T-cell (primary cell): ENCODE data around the gene HSP90AB1. TPM values are rescaled to one million over a fixed set of nuclear protein-coding genes. Genes with fewer than 3 reads are reported as not detected.

Experiments
- ATAC-seq, 4 experiments: fragments of 200-7000 bp in 3 of 4; fragments of 150-1000 bp in 1 of 4; cut with Tn5 transposase; replicated peaks in 1 of 4; 1 replicate in 3 of 4; 2 replicates in 1 of 4; pipeline ENCODE4 v1.10.0; 2021; ENCODE audit warnings: moderate library complexity in 3 of 4, mild to moderate bottlenecking in 2 of 4, moderate number of reproducible peaks in 1 of 4
- CTCF ChIA-PET, 2 donors: fragments of 300-600 bp; sonication (Branson Sonifier 250); formaldehyde crosslinking; loops; one replicate each; lab custom pipeline; 2022; ENCODE audit warnings: antibody characterized with exemption in 2 of 2; lab: Charles Lee
- POLR2A ChIA-PET, 2 donors: fragments of 300-600 bp; sonication (Branson Sonifier 250); formaldehyde crosslinking; loops; one replicate each; lab custom pipeline; 2022; ENCODE audit warnings: antibody characterized with exemption in 2 of 2; lab: Charles Lee
- DNase-seq, 35 experiments: peaks; one replicate each; pipeline versions ENCODE4 v3.0.0 to v3.0.0-alpha.2; 2013 to 2023
- H3K27ac ChIP-seq: one replicate; pipeline ENCODE4 v1.5.1; 2013; ENCODE audit warnings: low read length
- H3K27me3 ChIP-seq, 2 experiments: replicated peaks in 1 of 2; 1 replicate in 1 of 2; 2 replicates in 1 of 2; pipeline versions ENCODE4 v1.6.1 to v1.7.0; 2013; ENCODE audit warnings: low read length in 1 of 2, mixed read lengths in 1 of 2; ENCODE audit not compliant: control insufficient read depth in 2 of 2, insufficient read depth in 2 of 2; ENCODE audit errors: extremely low read depth in 1 of 2
- H3K36me3 ChIP-seq, 2 donors: 1 replicate in 1 of 2; 2 replicates in 1 of 2; pipeline versions ENCODE4 v1.6.1 to v1.7.0; 2013; ENCODE audit warnings: low read length in 1 of 2; ENCODE audit not compliant: control insufficient read depth in 2 of 2, insufficient read depth in 1 of 2; ENCODE audit errors: extremely low read depth in 1 of 2
- H3K4me1 ChIP-seq, 2 experiments: 1 replicate in 1 of 2; 2 replicates in 1 of 2; pipeline versions ENCODE4 v1.6.1 to v1.7.0; 2013; ENCODE audit warnings: low read length in 2 of 2, mixed read lengths in 1 of 2; ENCODE audit not compliant: insufficient read depth in 2 of 2, control insufficient read depth in 1 of 2; ENCODE audit errors: extremely low read depth in 1 of 2
- H3K4me3 ChIP-seq, 2 donors: 1 replicate in 1 of 2; 2 replicates in 1 of 2; pipeline versions ENCODE4 v1.5.1 to v1.7.0; 2013; ENCODE audit warnings: mild to moderate bottlenecking in 2 of 2, low read length in 1 of 2, moderate library complexity in 1 of 2; ENCODE audit not compliant: control insufficient read depth in 1 of 2; ENCODE audit errors: extremely low read depth in 1 of 2
- H3K9me3 ChIP-seq: 2 replicates; pipeline ENCODE4 v1.7.0; 2013
- H3K27ac Mint-ChIP-seq, 2 donors: one replicate each; pipeline ENCODE4 v1.8.0; 2020 to 2021; ENCODE audit warnings: mild to moderate bottlenecking in 2 of 2, mixed read lengths in 2 of 2
- H3K27me3 Mint-ChIP-seq, 2 donors: one replicate each; pipeline ENCODE4 v1.8.0; 2021 to 2022; ENCODE audit warnings: mixed read lengths in 2 of 2
- H3K36me3 Mint-ChIP-seq: one replicate; pipeline ENCODE4 v1.8.0; 2021; ENCODE audit warnings: mixed read lengths
- H3K4me1 Mint-ChIP-seq, 3 donors: one replicate each; pipeline ENCODE4 v1.8.0; 2020 to 2022; ENCODE audit warnings: mixed read lengths in 3 of 3, mild to moderate bottlenecking in 1 of 3
- H3K4me3 Mint-ChIP-seq, 3 donors: one replicate each; pipeline ENCODE4 v1.8.0; 2020 to 2022; ENCODE audit warnings: mild to moderate bottlenecking in 3 of 3, mixed read lengths in 3 of 3, moderate library complexity in 3 of 3
- H3K9me3 Mint-ChIP-seq, 3 donors: one replicate each; pipeline ENCODE4 v1.8.0; 2020 to 2022; ENCODE audit warnings: mixed read lengths in 3 of 3
- WGBS: methylation state at CpG from one replicate; pipeline ENCODE4 v1.1.5; 2013; ENCODE audit warnings: missing lambda C conversion rate; ENCODE audit not compliant: insufficient coverage; 5-methylcytosine and 5-hydroxymethylcytosine counted together
- total RNA-seq, 35 experiments: library from RNA in 6 of 35; stranded (reverse) in 6 of 35; fragments of 120-200 nt in 1 of 35; gene quantifications; one replicate each; pipeline versions ENCODE4 v1.2.1 to v1.2.4 and lab custom pipeline; 2013 to 2026

The HSP90AB1 gene
- total RNA-seq, 5 donors from 2014 or later (not counting 1 experiment from before 2014, with no cell fraction given), result 394 to 454 (median 404) TPM

DNA sequence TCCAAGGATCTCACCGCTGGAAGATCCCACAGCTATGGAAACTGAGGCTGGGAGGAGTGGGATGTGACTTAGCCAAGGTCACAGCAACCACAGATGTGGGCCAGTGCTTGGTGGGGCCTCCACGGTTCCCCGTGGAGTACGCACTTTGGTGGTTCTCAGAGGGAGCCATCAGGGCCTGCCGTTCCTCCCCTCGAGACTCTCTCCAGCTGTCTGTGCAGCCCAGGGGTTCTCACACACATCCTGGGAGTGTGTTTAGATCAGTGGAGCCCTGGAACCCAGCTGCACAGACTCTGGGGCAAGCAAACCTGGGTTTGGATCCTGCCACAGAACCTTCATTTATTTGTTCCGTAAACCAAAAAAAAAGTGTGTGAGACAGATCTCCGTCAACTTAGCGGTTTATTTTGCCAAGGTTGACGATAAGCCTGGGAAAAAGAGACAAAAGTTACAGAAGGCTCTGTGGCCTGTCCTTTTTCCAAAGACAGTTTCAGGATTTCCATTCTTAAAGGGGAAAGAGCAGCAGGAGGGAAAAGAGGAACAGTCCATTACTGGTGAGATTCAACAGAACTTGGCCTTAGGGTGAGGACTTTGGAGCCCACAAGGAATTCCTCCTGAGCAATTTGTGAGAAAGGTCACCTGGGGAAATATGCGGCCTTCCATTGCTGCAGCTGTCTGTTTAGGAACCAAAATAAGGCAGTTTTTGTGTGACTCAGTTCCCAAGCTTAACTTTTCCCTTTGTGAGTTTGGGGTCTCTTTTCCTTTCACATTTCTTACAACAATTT is 43.7 kb upstream of the HSP90AB1 start:
- WGBS, result 91% methylated on average over 8 of the region's 11 CpGs
- Mint-ChIP-seq H3K27me3 (peaks cover 0 to 4% of the 10 kb centered on the region in 2 donors), H3K4me3 (no peak overlapping the region), H3K4me1 (no peaks in the 10 kb centered on the region), H3K27ac (no peak overlapping the region), H3K9me3 (no peaks in the 10 kb centered on the region), H3K36me3 (no peaks in the 10 kb centered on the region)
- DNase-seq (no peak), ATAC-seq (no peak)
- Histone ChIP-seq H3K9me3 (no peaks in the 10 kb centered on the region), H3K36me3 (no peaks in the 10 kb centered on the region), H3K4me3 (no peak overlapping the region), H3K4me1 (no peaks in the 10 kb centered on the region), H3K27me3 (peaks cover 0 to 28% of the 10 kb centered on the region in 2 experiments), H3K27ac (no peak overlapping the region)
- ChIA-PET POLR2A (no interaction called here), CTCF (interaction anchor here in 1 of 2 donors (0.6 kb wide), 1 partner anchor 41 kb away, joined by 4 read pairs; no protein-coding TSS in a partner anchor)

DNA sequence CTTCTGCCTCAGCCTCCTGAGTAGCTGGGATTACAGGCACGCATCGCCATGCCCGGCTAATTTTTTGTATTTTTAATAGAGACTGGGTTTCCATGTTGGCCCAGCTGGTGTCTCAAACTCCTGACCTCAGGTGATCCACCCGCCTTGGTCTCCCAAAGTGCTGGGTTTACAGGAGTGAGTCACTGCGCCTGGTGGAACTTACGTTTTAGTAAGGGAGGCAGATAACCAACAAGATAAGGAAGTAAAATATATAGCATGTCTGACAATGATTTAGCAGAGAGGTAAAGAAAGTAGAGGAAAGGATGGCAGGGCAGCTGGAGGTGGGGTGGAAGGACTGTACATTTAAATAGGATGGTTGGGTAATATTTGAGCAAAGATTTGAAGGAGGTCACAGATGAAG is 42.9 kb upstream of the HSP90AB1 start:
- H3K27ac Mint-ChIP-seq, result no peak overlapping the region
- H3K27me3 Mint-ChIP-seq, result peaks cover 0 to 4% of the 10 kb centered on the region in 2 donors
- Histone ChIP-seq H3K27me3 (peaks cover 0 to 28% of the 10 kb centered on the region in 2 experiments), H3K36me3 (no peaks in the 10 kb centered on the region), H3K9me3 (no peaks in the 10 kb centered on the region), H3K27ac (no peak overlapping the region), H3K4me1 (no peaks in the 10 kb centered on the region), H3K4me3 (no peak overlapping the region)
- no peak overlapping the region for H3K4me3 Mint-ChIP-seq
- no peaks in the 10 kb centered on the region for H3K9me3 Mint-ChIP-seq
- no peaks in the 10 kb centered on the region for H3K4me1 Mint-ChIP-seq
- no peaks in the 10 kb centered on the region for H3K36me3 Mint-ChIP-seq
- ChIA-PET POLR2A (no interaction called here), CTCF (no interaction called here)
- DNase-seq (no peak), ATAC-seq (no peak)
- 87% methylated on average over 5 of the region's 6 CpGs for WGBS

DNA sequence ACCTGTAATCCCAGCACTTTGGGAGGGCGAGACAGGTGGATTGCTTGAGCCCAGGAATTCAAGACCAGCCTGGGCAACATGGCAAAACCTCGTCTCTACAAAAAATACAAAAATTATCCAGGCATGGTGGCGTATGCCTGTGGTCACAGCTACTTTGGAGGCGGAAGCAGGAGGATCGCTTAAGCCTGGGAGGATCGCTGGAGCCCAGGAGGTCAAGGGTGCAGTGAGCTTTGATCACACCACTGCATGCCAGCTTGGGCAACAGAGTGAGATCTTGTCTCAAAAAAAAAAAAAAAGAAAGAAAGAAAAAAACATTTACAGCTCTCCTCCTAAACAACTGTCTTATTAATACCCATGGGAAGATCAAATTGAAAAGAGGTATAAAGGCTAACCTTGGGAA is 38.9 kb upstream of the HSP90AB1 start:
- Mint-ChIP-seq H3K9me3 (no peaks in the 10 kb centered on the region), H3K27ac (no peak overlapping the region), H3K36me3 (no peaks in the 10 kb centered on the region), H3K4me1 (no peaks in the 10 kb centered on the region), H3K27me3 (peaks cover 2 to 3% of the 10 kb centered on the region in 2 donors), H3K4me3 (no peak overlapping the region)
- ChIA-PET POLR2A (interaction anchor here in 1 of 2 donors (0.7 kb wide), 1 partner anchor 14 kb away, joined by 4 read pairs; no protein-coding TSS in a partner anchor), CTCF (no interaction called here)
- Histone ChIP-seq H3K27ac (no peak overlapping the region), H3K27me3 (peaks cover 0 to 19% of the 10 kb centered on the region in 2 experiments), H3K9me3 (no peaks in the 10 kb centered on the region), H3K4me3 (no peak overlapping the region), H3K4me1 (no peaks in the 10 kb centered on the region), H3K36me3 (no peaks in the 10 kb centered on the region)
- no peak for DNase-seq
- ATAC-seq, result no peak
- WGBS, result 50% methylated on average over 1 of the region's 6 CpGs

DNA sequence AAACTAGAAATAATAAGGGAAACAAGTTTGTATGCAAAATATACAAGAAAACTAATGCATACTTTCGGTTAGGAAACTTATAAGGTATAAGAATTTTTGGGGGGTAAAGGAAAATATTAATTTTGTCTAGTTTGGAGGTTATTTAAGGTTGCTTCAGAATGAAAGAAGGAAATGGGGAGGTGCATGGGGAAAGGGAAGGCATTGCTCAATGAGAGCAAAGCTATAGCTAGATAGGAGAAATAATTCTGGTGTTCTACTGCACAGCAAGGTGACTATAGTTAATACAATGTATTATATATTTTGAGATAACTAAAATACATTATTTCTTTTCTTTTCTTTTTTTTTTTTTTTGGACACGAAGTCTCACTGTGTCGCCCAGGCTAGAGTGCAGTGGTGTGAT is 35.6 kb upstream of the HSP90AB1 start:
- no peaks in the 10 kb centered on the region for H3K4me1 Mint-ChIP-seq
- no peaks in the 10 kb centered on the region for H3K36me3 Mint-ChIP-seq
- Histone ChIP-seq H3K4me3 (no peak overlapping the region), H3K9me3 (no peaks in the 10 kb centered on the region), H3K36me3 (no peaks in the 10 kb centered on the region), H3K27ac (no peak overlapping the region), H3K27me3 (peaks cover 0 to 17% of the 10 kb centered on the region in 2 experiments), H3K4me1 (no peaks in the 10 kb centered on the region)
- peaks cover 0 to 3% of the 10 kb centered on the region in 2 donors for H3K27me3 Mint-ChIP-seq
- DNase-seq, result no peak
- H3K4me3 Mint-ChIP-seq, result no peak overlapping the region
- ATAC-seq, result no peak
- 71% methylated on average over 1 of the region's 3 CpGs for WGBS
- ChIA-PET CTCF (no interaction called here), POLR2A (no interaction called here)
- no peaks in the 10 kb centered on the region for H3K9me3 Mint-ChIP-seq
- no peak overlapping the region for H3K27ac Mint-ChIP-seq

DNA sequence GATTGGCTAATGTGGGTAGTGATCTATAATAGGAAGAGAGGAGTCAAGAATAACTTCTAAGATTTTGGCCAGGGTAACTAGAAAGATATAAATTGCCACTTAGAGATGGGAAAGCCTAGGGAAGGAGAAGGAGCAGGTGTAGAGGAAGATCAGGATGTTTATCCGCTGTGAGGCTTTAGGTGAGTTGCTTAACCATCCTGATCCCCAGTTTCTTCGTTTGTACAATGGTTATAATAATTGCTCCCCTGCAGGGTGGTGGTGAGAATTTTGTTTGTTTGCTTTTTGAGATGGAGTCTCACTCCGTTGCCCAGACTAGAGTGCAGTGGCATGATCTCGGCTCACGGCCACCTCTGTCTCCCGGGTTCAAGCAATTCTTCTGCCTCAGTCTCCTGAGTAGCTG is 32.6 kb upstream of the HSP90AB1 start:
- Mint-ChIP-seq H3K27me3 (peaks cover 3 to 14% of the 10 kb centered on the region in 2 donors), H3K36me3 (no peaks in the 10 kb centered on the region), H3K9me3 (no peaks in the 10 kb centered on the region), H3K27ac (no peak overlapping the region), H3K4me3 (no peak overlapping the region), H3K4me1 (peaks cover 4 to 10% (median 7%) of the 10 kb centered on the region in 3 donors)
- H3K4me1 ChIP-seq, result peaks cover 2 to 7% of the 10 kb centered on the region in 2 experiments
- DNase-seq, result no peak
- 82% methylated on average over 5 of the region's 6 CpGs for WGBS
- ChIA-PET CTCF (no interaction called here), POLR2A (no interaction called here)
- ATAC-seq, result no peak
- no peaks in the 10 kb centered on the region for H3K36me3 ChIP-seq
- H3K4me3 ChIP-seq, result no peak overlapping the region
- H3K27ac ChIP-seq, result no peak overlapping the region
- peaks cover 0 to 40% of the 10 kb centered on the region in 2 experiments for H3K27me3 ChIP-seq
- H3K9me3 ChIP-seq, result no peaks in the 10 kb centered on the region

DNA sequence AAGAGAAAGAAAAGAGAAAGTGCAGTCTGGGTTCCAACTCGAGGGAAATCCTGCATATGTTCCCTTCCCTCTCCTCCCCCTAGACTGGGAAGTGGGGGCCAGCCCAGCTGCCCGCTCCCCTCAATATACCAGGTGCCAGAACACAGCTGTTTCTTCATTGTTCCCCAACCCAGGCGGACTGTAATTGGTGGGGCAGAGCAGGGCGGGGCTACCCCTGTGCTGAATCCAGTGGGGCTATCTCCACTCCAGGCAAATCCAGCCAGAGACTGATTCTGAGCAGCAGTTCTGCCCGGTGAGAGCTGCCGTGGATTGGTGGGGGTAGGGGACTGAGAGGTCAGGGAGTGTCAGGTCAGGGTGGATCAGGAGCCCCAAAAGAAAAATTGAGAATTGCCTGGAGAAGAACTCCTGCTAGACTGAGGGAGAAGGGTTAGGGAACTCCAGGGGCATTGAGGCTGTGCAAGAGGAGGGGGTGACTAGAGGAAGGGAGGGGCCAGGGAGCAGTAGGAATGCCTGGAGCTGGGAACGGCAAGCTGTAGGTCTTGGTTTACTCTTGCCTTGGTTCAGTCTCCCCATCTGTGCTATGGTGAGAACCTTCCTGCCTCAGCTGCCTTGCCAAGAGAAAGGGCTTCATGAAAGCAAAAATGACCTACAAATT is 30.1 kb upstream of the HSP90AB1 start, which contains the start of gene MYMX:
TSS of gene MYMX (plus strand) at position 250 of the 655 bp plus-strand sequence. CDS start 546 bp downstream, outside the sequence.
- no peak within 1 kb of the TSS for H3K4me3 ChIP-seq
- CTCF ChIA-PET, result no interaction called here
- WGBS, result 55% methylated on average over 3 of the region's 7 CpGs
- no peaks in the 10 kb centered on the region for H3K36me3 Mint-ChIP-seq
- peaks cover 2 to 17% of the 10 kb centered on the region in 2 donors for H3K27me3 Mint-ChIP-seq
- no peaks in the 10 kb centered on the region for H3K9me3 ChIP-seq
- H3K36me3 ChIP-seq, result no peaks in the 10 kb centered on the region
- H3K4me1 ChIP-seq, result peaks cover 4 to 18% of the 10 kb centered on the region in 2 experiments
- no peak within 1 kb of the TSS for H3K27ac Mint-ChIP-seq
- peaks cover 4 to 23% (median 14%) of the 10 kb centered on the region in 3 donors for H3K4me1 Mint-ChIP-seq
- H3K27ac ChIP-seq, result no peak within 1 kb of the TSS
- peaks cover 0 to 46% of the 10 kb centered on the region in 2 experiments for H3K27me3 ChIP-seq
- POLR2A ChIA-PET, result interaction anchor here in 1 of 2 donors (0.7 kb wide), 1 partner anchor 30 kb away, joined by 6 read pairs; no protein-coding TSS in a partner anchor
- ATAC-seq (no peak), DNase-seq (no peak)
- H3K9me3 Mint-ChIP-seq, result no peaks in the 10 kb centered on the region
- no peak within 1 kb of the TSS for H3K4me3 Mint-ChIP-seq
